CD4-positive, alpha-beta memory T cell (primary cell): ENCODE results near the gene SLC30A9. TPM values are rescaled to one million over a fixed set of nuclear protein-coding genes. Genes with fewer than 3 reads are reported as not detected.

Source experiments
- CTCF ChIA-PET: fragments of 350-600 bp; sonication (Branson Sonifier 250); formaldehyde crosslinking; loops from one replicate; lab custom pipeline; 2021; ENCODE audit warnings: inconsistent platforms; ENCODE audit not compliant: partially characterized antibody; lab: Charles Lee
- POLR2A ChIA-PET: fragments of 350-600 bp; sonication (Branson Sonifier 250); formaldehyde crosslinking; loops from one replicate; lab custom pipeline; 2021; ENCODE audit not compliant: partially characterized antibody; lab: Charles Lee
- DNase-seq, 5 donors: peaks; one replicate each; pipeline versions ENCODE4 v3.0.0 to v3.0.0-alpha.2; 2020 to 2022; ENCODE audit warnings: mixed read lengths in 1 of 5
- H3K27ac ChIP-seq: one replicate; pipeline ENCODE4 v1.7.0; 2013; ENCODE audit warnings: low read depth, low read length
- H3K27me3 ChIP-seq: 2 replicates; pipeline ENCODE4 v1.7.0; 2013; ENCODE audit warnings: mild to moderate bottlenecking, low read length, moderate library complexity; ENCODE audit not compliant: insufficient read depth
- H3K36me3 ChIP-seq: 2 replicates; pipeline ENCODE4 v1.7.0; 2013; ENCODE audit warnings: mild to moderate bottlenecking, low read length, moderate library complexity; ENCODE audit not compliant: insufficient read depth
- H3K4me1 ChIP-seq: 2 replicates; pipeline ENCODE4 v1.7.0; 2013; ENCODE audit warnings: mild to moderate bottlenecking, low read length, moderate library complexity; ENCODE audit not compliant: insufficient read depth
- H3K4me3 ChIP-seq, 2 donors: one replicate each; pipeline ENCODE4 v1.7.0; 2013; ENCODE audit warnings: low read length in 2 of 2, mild to moderate bottlenecking in 1 of 2
- H3K9me3 ChIP-seq, 2 donors: one replicate each; pipeline ENCODE4 v1.7.0; 2013; ENCODE audit warnings: low read length in 2 of 2, control low read depth in 1 of 2; ENCODE audit not compliant: control insufficient read depth in 1 of 2
- H3K27ac Mint-ChIP-seq, 7 donors: one replicate each; pipeline ENCODE4 v1.8.0; 2020 to 2021; ENCODE audit warnings: mixed read lengths in 7 of 7, mild to moderate bottlenecking in 6 of 7, inconsistent platforms in 3 of 7, moderate library complexity in 3 of 7
- H3K27me3 Mint-ChIP-seq, 2 donors: one replicate each; pipeline ENCODE4 v1.8.0; 2020 to 2021; ENCODE audit warnings: mixed read lengths in 2 of 2
- H3K36me3 Mint-ChIP-seq, 2 donors: one replicate each; pipeline ENCODE4 v1.8.0; 2020 to 2021; ENCODE audit warnings: mixed read lengths in 2 of 2, inconsistent platforms in 1 of 2, mild to moderate bottlenecking in 1 of 2
- H3K4me1 Mint-ChIP-seq, 4 donors: one replicate each; pipeline ENCODE4 v1.8.0; 2020 to 2021; ENCODE audit warnings: mixed read lengths in 4 of 4, mild to moderate bottlenecking in 1 of 4
- H3K4me3 Mint-ChIP-seq, 8 donors: one replicate each; pipeline ENCODE4 v1.8.0; 2020 to 2021; ENCODE audit warnings: mixed read lengths in 8 of 8, mild to moderate bottlenecking in 7 of 8, moderate library complexity in 6 of 8, inconsistent platforms in 3 of 8
- H3K9me3 Mint-ChIP-seq, 8 donors: one replicate each; pipeline ENCODE4 v1.8.0; 2020 to 2021; ENCODE audit warnings: mixed read lengths in 8 of 8, mild to moderate bottlenecking in 5 of 8, inconsistent platforms in 3 of 8, moderate library complexity in 1 of 8
- intact Hi-C: fragments of 100-400 bp; cut with micrococcal nuclease; formaldehyde crosslinking; loops from one replicate; pipeline ENCODE4 v1.15.1; 2023
- polyA plus RNA-seq, 2 donors: library from polyadenylated mRNA; unstranded; fragments of 300-500 nt; fragmentation: Illumina TruSeq; gene quantifications; one replicate each; pipeline ENCODE4 v1.2.3, GENCODE V29; 2021
- total RNA-seq, 2 experiments: library from RNA; stranded (reverse); gene quantifications; one replicate each; pipeline ENCODE4 v1.2.3, GENCODE V29; 2021

SLC30A9 gene
- total and polyA plus RNA-seq, 4 experiments from 2014 or later: 28.6 to 42.8 (median 34.3) TPM

- no peaks in the 10 kb centered on the region for H3K36me3 ChIP-seq
- Mint-ChIP-seq H3K4me1 (no peaks in the 10 kb centered on the region), H3K27me3 (no peaks in the 10 kb centered on the region), H3K9me3 (peaks cover 0 to 18% (median 13%) of the 10 kb centered on the region in 8 donors), H3K27ac (no peak overlapping the region), H3K36me3 (peaks cover 0 to 5% of the 10 kb centered on the region in 2 donors), H3K4me3 (no peak overlapping the region)
- no peaks in the 10 kb centered on the region for H3K27me3 ChIP-seq
- intact Hi-C loops: loop anchor here (10.0 kb wide), 1 partner anchor 900 kb away; no protein-coding TSS in a partner anchor
- H3K27ac ChIP-seq: no peak overlapping the region
- H3K9me3 ChIP-seq: peaks cover 0 to 3% of the 10 kb centered on the region in 2 donors
- no peak for DNase-seq
- no peaks in the 10 kb centered on the region for H3K4me1 ChIP-seq
- ChIA-PET CTCF (no interaction called here), POLR2A (no interaction called here)
- no peak overlapping the region for H3K4me3 ChIP-seq
Measured at GRCh38 chr4:41964401-41964800, 25.9 kb upstream of the SLC30A9 start.

- Histone ChIP-seq H3K9me3 (peaks cover 0 to 3% of the 10 kb centered on the region in 2 donors), H3K27me3 (no peaks in the 10 kb centered on the region), H3K36me3 (no peaks in the 10 kb centered on the region), H3K4me1 (no peaks in the 10 kb centered on the region), H3K27ac (no peak overlapping the region), H3K4me3 (no peak overlapping the region)
- intact Hi-C loops: loop anchor here (10.0 kb wide), 1 partner anchor 897 kb away; no protein-coding TSS in a partner anchor
- POLR2A ChIA-PET: interaction anchor here (1.4 kb wide), 1 partner anchor 23 kb away, joined by 3 read pairs; the partner anchor contains the start of gene SLC30A9
- Mint-ChIP-seq H3K27me3 (peaks cover 0 to 2% of the 10 kb centered on the region in 2 donors), H3K9me3 (peaks cover 0 to 22% (median 18%) of the 10 kb centered on the region in 8 donors), H3K4me3 (no peak overlapping the region), H3K4me1 (no peaks in the 10 kb centered on the region), H3K36me3 (peaks cover 0 to 10% of the 10 kb centered on the region in 2 donors), H3K27ac (no peak overlapping the region)
- DNase-seq: no peak
- CTCF ChIA-PET: no interaction called here
Measured at GRCh38 chr4:41967392-41967791, 22.9 kb upstream of the SLC30A9 start.

GRCh38 chr4:41969671-41970070 lies 20.7 kb upstream of the SLC30A9 start:
- H3K27ac ChIP-seq: no peak overlapping the region
- H3K36me3 ChIP-seq: no peaks in the 10 kb centered on the region
- no peak overlapping the region for H3K4me3 ChIP-seq
- H3K4me1 ChIP-seq: no peaks in the 10 kb centered on the region
- H3K27me3 ChIP-seq: no peaks in the 10 kb centered on the region
- Mint-ChIP-seq H3K27ac (no peak overlapping the region), H3K27me3 (peaks cover 0 to 4% of the 10 kb centered on the region in 2 donors), H3K4me3 (no peak overlapping the region), H3K36me3 (peaks cover 0 to 10% of the 10 kb centered on the region in 2 donors), H3K9me3 (peaks cover 0 to 22% (median 18%) of the 10 kb centered on the region in 8 donors), H3K4me1 (no peaks in the 10 kb centered on the region)
- CTCF ChIA-PET: no interaction called here
- H3K9me3 ChIP-seq: peaks cover 0 to 3% of the 10 kb centered on the region in 2 donors
- intact Hi-C loops: loop anchor here (10.0 kb wide), 1 partner anchor 895 kb away; no protein-coding TSS in a partner anchor
- DNase-seq: no peak
- POLR2A ChIA-PET: no interaction called here

GRCh38 chr4:41975341-41975740 lies 15.0 kb upstream of the SLC30A9 start:
- Mint-ChIP-seq H3K4me3 (no peak overlapping the region), H3K9me3 (peaks cover 0 to 6% (median 2%) of the 10 kb centered on the region in 8 donors), H3K27me3 (peaks cover 0 to 4% of the 10 kb centered on the region in 2 donors), H3K4me1 (no peaks in the 10 kb centered on the region), H3K36me3 (no peaks in the 10 kb centered on the region), H3K27ac (no peak overlapping the region)
- Histone ChIP-seq H3K27ac (no peak overlapping the region), H3K27me3 (no peaks in the 10 kb centered on the region), H3K9me3 (no peaks in the 10 kb centered on the region), H3K36me3 (no peaks in the 10 kb centered on the region), H3K4me3 (no peak overlapping the region), H3K4me1 (no peaks in the 10 kb centered on the region)
- no peak for DNase-seq
- intact Hi-C loops: no loop called here
- CTCF ChIA-PET: interaction anchor here (2.0 kb wide), 1 partner anchor 15 kb away, joined by 6 read pairs; the partner anchor contains the start of gene SLC30A9
- POLR2A ChIA-PET: no interaction called here

- DNase-seq: no peak
- Histone ChIP-seq H3K36me3 (no peaks in the 10 kb centered on the region), H3K27me3 (no peaks in the 10 kb centered on the region), H3K27ac (no peak overlapping the region), H3K9me3 (no peaks in the 10 kb centered on the region), H3K4me1 (no peaks in the 10 kb centered on the region), H3K4me3 (no peak overlapping the region)
- no peaks in the 10 kb centered on the region for H3K4me1 Mint-ChIP-seq
- H3K27me3 Mint-ChIP-seq: peaks cover 0 to 2% of the 10 kb centered on the region in 2 donors
- intact Hi-C loops: no loop called here
- ChIA-PET POLR2A (no interaction called here), CTCF (interaction anchor here (0.9 to 2.0 kb wide), 2 partner anchors 13 kb away, joined by 4 to 6 read pairs; partner anchors contain the start of gene SLC30A9)
- peaks cover 0 to 3% (median 1%) of the 10 kb centered on the region in 8 donors for H3K9me3 Mint-ChIP-seq
- no peaks in the 10 kb centered on the region for H3K36me3 Mint-ChIP-seq
- no peak overlapping the region for H3K4me3 Mint-ChIP-seq
- no peak overlapping the region for H3K27ac Mint-ChIP-seq
Measured at GRCh38 chr4:41976775-41977516, 13.4 kb upstream of the SLC30A9 start.

GRCh38 chr4:41977709-41978108 lies 12.6 kb upstream of the SLC30A9 start:
- H3K4me3 Mint-ChIP-seq: no peak overlapping the region
- CTCF ChIA-PET: no interaction called here
- H3K9me3 ChIP-seq: no peaks in the 10 kb centered on the region
- no peaks in the 10 kb centered on the region for H3K36me3 ChIP-seq
- H3K27ac ChIP-seq: no peak overlapping the region
- no peaks in the 10 kb centered on the region for H3K4me1 Mint-ChIP-seq
- no peaks in the 10 kb centered on the region for H3K4me1 ChIP-seq
- H3K27ac Mint-ChIP-seq: no peak overlapping the region
- no peaks in the 10 kb centered on the region for H3K27me3 ChIP-seq
- H3K27me3 Mint-ChIP-seq: peaks cover 0 to 2% of the 10 kb centered on the region in 2 donors
- no peaks in the 10 kb centered on the region for H3K9me3 Mint-ChIP-seq
- H3K4me3 ChIP-seq: no peak overlapping the region
- H3K36me3 Mint-ChIP-seq: no peaks in the 10 kb centered on the region
- POLR2A ChIA-PET: no interaction called here
- DNase-seq: no peak
- intact Hi-C loops: no loop called here

GRCh38 chr4:41981456-41981855 lies 8.9 kb upstream of the SLC30A9 start, which contains the start of gene DCAF4L1:
DCAF4L1 (plus strand) TSS chr4:41981756; CDS start chr4:41981793, 37 bp downstream.
- CTCF ChIA-PET: no interaction called here
- H3K27me3 ChIP-seq: no peaks in the 10 kb centered on the region
- no peaks in the 10 kb centered on the region for H3K36me3 ChIP-seq
- Mint-ChIP-seq H3K27ac (no peak within 1 kb of the TSS), H3K4me1 (no peaks in the 10 kb centered on the region), H3K36me3 (no peaks in the 10 kb centered on the region), H3K4me3 (no peak within 1 kb of the TSS), H3K9me3 (no peaks in the 10 kb centered on the region), H3K27me3 (no peaks in the 10 kb centered on the region)
- no peak within 1 kb of the TSS for H3K4me3 ChIP-seq
- DNase-seq: no peak
- H3K27ac ChIP-seq: no peak within 1 kb of the TSS
- no peaks in the 10 kb centered on the region for H3K4me1 ChIP-seq
- intact Hi-C loops: no loop called here
- POLR2A ChIA-PET: no interaction called here
- H3K9me3 ChIP-seq: no peaks in the 10 kb centered on the region
